ENCODE measurements around the gene CBX5. TPM values are rescaled to one million over a fixed set of nuclear protein-coding genes. Genes with fewer than 3 reads are reported as not detected.
A peak's percentile ranks its signal among the peaks of the same experiment; 100 is the strongest.

The CBX5 gene
- polyA plus RNA-seq, 4 donors = 2.7 to 40.1 (median 8.3) TPM

DNA sequence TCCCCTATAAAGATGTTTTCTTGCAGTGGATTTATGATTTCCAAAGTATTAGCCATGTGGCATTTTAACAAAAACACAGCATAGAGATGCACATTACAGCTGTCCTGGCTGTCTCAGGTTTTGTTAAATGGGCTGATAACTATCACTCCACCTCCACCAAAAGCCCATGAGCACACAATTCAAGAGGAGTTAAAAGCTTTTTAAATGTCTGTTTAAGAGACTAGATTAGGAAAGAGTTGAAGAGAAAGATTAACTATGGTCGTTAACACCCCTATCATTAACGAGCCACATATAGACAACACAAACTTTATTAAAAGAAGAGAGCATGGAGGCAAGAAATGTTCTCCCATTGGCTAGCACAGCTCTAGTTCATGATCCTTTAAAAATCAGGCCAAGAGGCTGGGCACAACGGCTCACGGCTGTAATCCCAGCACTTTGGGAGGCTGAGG is 14.5 kb downstream of the CBX5 start:
- Histone ChIP-seq H3K9me3 (ENCODE audit: control insufficient read depth in 2 of 2, insufficient read depth in 1 of 2, low read depth in 1 of 2, low read length in 1 of 2) (no peaks in the 10 kb centered on the region), H3K27ac (ENCODE audit: low read depth in 1 of 3, low read length in 2 of 3) (no peak overlapping the region), H3K4me1 (ENCODE audit: control insufficient read depth in 3 of 3, insufficient read depth in 2 of 3, low read depth in 1 of 3, low read length in 2 of 3) (peaks cover 0 to 7% (median 3%) of the 10 kb centered on the region in 3 donors), H3K36me3 (ENCODE audit: control insufficient read depth in 3 of 3, insufficient read depth in 2 of 3, low read depth in 1 of 3, low read length in 3 of 3) (peaks cover 0 to 3% (median 0%) of the 10 kb centered on the region in 3 donors), H3K4me3 (ENCODE audit: low read depth in 1 of 3, low read length in 3 of 3) (no peak overlapping the region), H3K27me3 (ENCODE audit: control insufficient read depth in 3 of 3, insufficient read depth in 3 of 3, low read length in 3 of 3) (no peaks in the 10 kb centered on the region)
- DNase-seq (no peak), FAIRE-seq (no peak)
- 90 to 96% (median 92%) methylated on average over 4 of the region's 4 CpGs for WGBS, 3 donors

DNA sequence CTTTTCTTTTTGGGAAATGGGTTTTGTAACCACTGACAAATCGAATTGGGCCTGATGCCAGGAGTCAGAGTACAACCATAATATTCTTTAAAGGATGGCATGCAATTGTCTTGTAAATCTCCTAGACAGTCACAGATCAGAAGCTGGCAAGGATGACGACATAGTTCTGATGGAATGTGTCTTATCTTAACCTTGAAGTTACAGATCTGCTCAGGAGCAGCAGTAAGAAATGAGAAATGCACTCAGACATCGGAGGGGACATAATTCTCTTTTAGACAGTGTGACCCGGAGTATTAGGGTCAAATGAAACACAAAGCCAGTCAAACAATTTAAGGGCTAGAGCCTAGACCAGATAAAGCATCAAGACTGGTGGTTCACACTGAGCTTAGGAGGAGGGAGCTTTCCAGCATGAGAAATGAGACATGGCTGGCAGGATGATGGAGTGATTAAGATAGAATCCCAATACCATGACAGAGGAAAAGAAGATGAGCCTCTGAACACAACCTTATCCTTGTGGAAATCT is 17.5 kb downstream of the CBX5 start:
- Histone ChIP-seq H3K4me3 (ENCODE audit: low read depth in 1 of 3, low read length in 3 of 3) (no peak overlapping the region), H3K27ac (ENCODE audit: low read depth in 1 of 3, low read length in 2 of 3) (no peak overlapping the region), H3K4me1 (ENCODE audit: control insufficient read depth in 3 of 3, insufficient read depth in 2 of 3, low read depth in 1 of 3, low read length in 2 of 3) (peaks cover 0 to 18% (median 12%) of the 10 kb centered on the region in 3 donors), H3K36me3 (ENCODE audit: control insufficient read depth in 3 of 3, insufficient read depth in 2 of 3, low read depth in 1 of 3, low read length in 3 of 3) (peaks cover 0 to under 1% (median 0%) of the 10 kb centered on the region in 3 donors), H3K27me3 (ENCODE audit: control insufficient read depth in 3 of 3, insufficient read depth in 3 of 3, low read length in 3 of 3) (no peaks in the 10 kb centered on the region), H3K9me3 (ENCODE audit: control insufficient read depth in 2 of 2, insufficient read depth in 1 of 2, low read depth in 1 of 2, low read length in 1 of 2) (no peaks in the 10 kb centered on the region)
- 18 to 40% (median 40%) methylated on average over 4 of the region's 4 CpGs for WGBS, 3 donors
- DNase-seq = peak; percentile 40 to 58
- FAIRE-seq = no peak

DNA sequence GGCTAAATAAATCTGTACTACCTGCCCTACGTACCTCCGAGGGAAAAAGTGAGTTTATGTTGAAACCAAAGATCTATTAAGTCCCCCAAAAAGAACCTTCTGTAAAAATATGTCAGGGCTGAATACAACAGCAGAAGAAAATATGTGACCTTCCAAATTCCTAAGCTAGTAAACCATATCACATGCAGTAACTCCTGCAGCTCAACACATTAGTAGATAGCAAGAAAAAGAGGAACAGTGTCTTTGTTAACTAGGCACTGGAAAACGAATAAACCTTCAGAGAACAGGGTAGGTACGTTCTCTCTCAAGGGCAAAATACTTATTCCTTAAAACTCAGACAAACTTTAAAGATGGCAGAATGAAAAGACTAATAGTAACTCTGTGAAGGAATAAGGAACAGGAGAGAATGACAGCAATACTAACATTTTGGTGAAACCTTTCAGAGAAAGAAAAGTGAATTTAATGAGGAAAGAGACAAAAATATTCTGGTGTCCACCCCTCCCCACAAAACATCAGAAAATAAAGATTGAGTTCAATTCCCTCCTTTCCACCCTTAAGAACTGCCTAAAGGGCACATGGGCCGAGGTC is 18.0 kb downstream of the CBX5 start:
- no peaks in the 10 kb centered on the region for H3K27me3 ChIP-seq (ENCODE audit: control insufficient read depth in 3 of 3, insufficient read depth in 3 of 3, low read length in 3 of 3)
- FAIRE-seq = no peak
- no peak for DNase-seq
- H3K4me3 ChIP-seq (ENCODE audit: low read depth in 1 of 3, low read length in 3 of 3) = no peak overlapping the region
- peaks cover 0 to 18% (median 12%) of the 10 kb centered on the region in 3 donors for H3K4me1 ChIP-seq (ENCODE audit: control insufficient read depth in 3 of 3, insufficient read depth in 2 of 3, low read depth in 1 of 3, low read length in 2 of 3)
- peaks cover 0 to 3% (median 2%) of the 10 kb centered on the region in 3 donors for H3K36me3 ChIP-seq (ENCODE audit: control insufficient read depth in 3 of 3, insufficient read depth in 2 of 3, low read depth in 1 of 3, low read length in 3 of 3)
- H3K27ac ChIP-seq (ENCODE audit: low read depth in 1 of 3, low read length in 2 of 3) = no peak overlapping the region
- H3K9me3 ChIP-seq (ENCODE audit: control insufficient read depth in 2 of 2, insufficient read depth in 1 of 2, low read depth in 1 of 2, low read length in 1 of 2) = no peaks in the 10 kb centered on the region
- 67 to 76% (median 70%) methylated on average over 5 of the region's 5 CpGs for whole genome bisulfite sequencing, 3 donors

DNA sequence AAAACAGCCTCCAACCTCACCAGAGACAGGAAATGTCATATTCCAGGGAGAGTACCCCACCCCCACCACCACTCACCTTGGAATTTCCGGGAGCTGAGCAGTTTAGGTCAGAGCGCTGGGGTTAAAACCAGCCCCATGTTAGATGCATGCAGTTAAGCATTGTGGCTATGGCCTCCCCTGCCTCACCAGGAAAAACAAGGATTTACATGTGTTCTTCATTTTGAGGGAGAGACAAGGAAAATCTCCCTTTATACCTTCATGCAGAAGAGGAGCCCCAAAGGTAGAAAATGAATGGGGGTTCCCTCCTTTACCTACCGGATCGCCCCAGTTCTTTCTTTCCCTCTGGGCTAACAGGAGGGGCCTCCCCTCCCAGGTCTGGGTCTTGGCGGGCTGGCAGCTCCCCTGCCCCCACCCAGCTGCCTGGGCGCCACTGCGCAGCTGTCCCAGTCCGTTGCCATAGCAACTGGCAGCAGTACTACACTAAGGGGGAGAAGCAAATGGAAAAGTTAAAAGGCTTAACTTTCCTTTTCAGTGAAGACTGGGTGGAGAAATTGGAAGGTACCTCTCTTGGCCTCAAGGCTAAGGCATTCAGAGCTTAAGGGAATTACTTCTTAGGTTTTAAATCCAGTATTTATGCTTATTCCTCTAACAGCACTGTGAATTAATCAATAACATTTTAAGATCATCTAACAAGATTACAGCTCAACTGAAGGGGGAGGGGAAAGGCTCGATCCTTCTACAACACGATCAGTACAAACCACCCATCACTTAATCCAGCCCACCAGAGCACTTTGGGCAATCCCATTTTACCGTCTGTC is 20.5 kb downstream of the CBX5 start:
- 14 to 56% (median 49%) methylated on average over 11 of the region's 11 CpGs for WGBS, 3 donors
- FAIRE-seq (no peak), DNase-seq (peak; percentile 22 to 88)
- peak overlapping the region in 2 of 3 donors; percentile 82 to 83 for H3K27ac ChIP-seq (ENCODE audit: low read depth in 1 of 3, low read length in 2 of 3)
- peak overlapping the region in 2 of 3 donors; percentile 47 to 55 for H3K4me3 ChIP-seq (ENCODE audit: low read depth in 1 of 3, low read length in 3 of 3)
- no peaks in the 10 kb centered on the region for H3K9me3 ChIP-seq (ENCODE audit: control insufficient read depth in 2 of 2, insufficient read depth in 1 of 2, low read depth in 1 of 2, low read length in 1 of 2)
- no peaks in the 10 kb centered on the region for H3K27me3 ChIP-seq (ENCODE audit: control insufficient read depth in 3 of 3, insufficient read depth in 3 of 3, low read length in 3 of 3)
- H3K4me1 ChIP-seq (ENCODE audit: control insufficient read depth in 3 of 3, insufficient read depth in 2 of 3, low read depth in 1 of 3, low read length in 2 of 3) = peaks cover 0 to 18% (median 12%) of the 10 kb centered on the region in 3 donors
- H3K36me3 ChIP-seq (ENCODE audit: control insufficient read depth in 3 of 3, insufficient read depth in 2 of 3, low read depth in 1 of 3, low read length in 3 of 3) = peaks cover 0 to 15% (median 5%) of the 10 kb centered on the region in 3 donors

DNA sequence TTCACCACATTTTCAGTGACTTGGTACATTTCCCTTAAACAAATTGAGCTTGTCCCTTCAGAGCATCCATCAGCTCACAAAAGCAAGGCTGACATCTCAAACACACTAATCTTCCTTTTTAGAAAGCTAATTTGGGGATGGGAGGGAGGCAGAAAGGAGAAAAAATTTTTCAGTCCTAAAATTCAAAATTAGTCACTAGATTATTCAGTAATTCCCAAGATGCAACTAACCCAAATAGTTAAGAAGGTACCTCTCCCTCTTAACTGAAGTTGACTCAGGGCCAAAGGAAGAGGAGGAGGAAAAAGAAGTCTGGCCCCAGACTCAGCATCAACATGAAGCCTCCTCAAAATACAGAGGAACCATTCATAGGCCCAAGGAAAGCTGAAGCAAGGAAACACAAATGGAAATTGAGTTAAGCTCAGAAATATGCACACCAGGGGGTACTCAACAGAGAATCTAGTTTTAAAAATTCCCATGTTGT is 21.7 kb downstream of the CBX5 start:
- no peaks in the 10 kb centered on the region for H3K27me3 ChIP-seq (ENCODE audit: control insufficient read depth in 3 of 3, insufficient read depth in 3 of 3, low read length in 3 of 3)
- peaks cover 0 to 18% (median 12%) of the 10 kb centered on the region in 3 donors for H3K4me1 ChIP-seq (ENCODE audit: control insufficient read depth in 3 of 3, insufficient read depth in 2 of 3, low read depth in 1 of 3, low read length in 2 of 3)
- DNase-seq = no peak
- no peaks in the 10 kb centered on the region for H3K9me3 ChIP-seq (ENCODE audit: control insufficient read depth in 2 of 2, insufficient read depth in 1 of 2, low read depth in 1 of 2, low read length in 1 of 2)
- FAIRE-seq = no peak
- no peak overlapping the region for H3K4me3 ChIP-seq (ENCODE audit: low read depth in 1 of 3, low read length in 3 of 3)
- H3K27ac ChIP-seq (ENCODE audit: low read depth in 1 of 3, low read length in 2 of 3) = peak overlapping the region in 2 of 3 donors; percentile 29 to 82
- peaks cover 0 to 24% (median 5%) of the 10 kb centered on the region in 3 donors for H3K36me3 ChIP-seq (ENCODE audit: control insufficient read depth in 3 of 3, insufficient read depth in 2 of 3, low read depth in 1 of 3, low read length in 3 of 3)

DNA sequence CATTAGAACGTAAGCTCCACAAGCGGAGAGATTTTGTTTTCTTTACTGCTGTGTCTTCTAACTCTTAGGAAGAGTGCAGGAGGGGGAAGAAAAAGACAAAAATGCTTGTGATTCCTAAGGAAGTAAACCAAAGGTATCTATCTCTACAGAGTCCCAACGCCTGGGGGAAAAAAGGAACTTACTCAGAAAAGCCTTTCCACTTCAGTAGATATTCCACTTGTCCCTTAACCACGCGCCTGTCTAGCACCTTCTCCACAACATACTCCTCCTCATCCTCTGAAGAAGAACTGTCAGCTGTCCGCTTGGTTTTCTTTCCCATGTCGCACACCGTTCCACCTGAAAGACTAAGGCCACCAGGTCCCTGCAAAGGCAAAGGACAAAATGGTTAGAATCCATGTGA is 22.6 kb downstream of the CBX5 start:
- peaks cover 0 to 30% (median 5%) of the 10 kb centered on the region in 3 donors for H3K36me3 ChIP-seq (ENCODE audit: control insufficient read depth in 3 of 3, insufficient read depth in 2 of 3, low read depth in 1 of 3, low read length in 3 of 3)
- H3K27me3 ChIP-seq (ENCODE audit: control insufficient read depth in 3 of 3, insufficient read depth in 3 of 3, low read length in 3 of 3) = no peaks in the 10 kb centered on the region
- WGBS, 3 donors = 92% methylated on average over 8 of the region's 8 CpGs
- FAIRE-seq = no peak
- H3K4me3 ChIP-seq (ENCODE audit: low read depth in 1 of 3, low read length in 3 of 3) = no peak overlapping the region
- no peaks in the 10 kb centered on the region for H3K9me3 ChIP-seq (ENCODE audit: control insufficient read depth in 2 of 2, insufficient read depth in 1 of 2, low read depth in 1 of 2, low read length in 1 of 2)
- peaks cover 0 to 12% (median 10%) of the 10 kb centered on the region in 3 donors for H3K4me1 ChIP-seq (ENCODE audit: control insufficient read depth in 3 of 3, insufficient read depth in 2 of 3, low read depth in 1 of 3, low read length in 2 of 3)
- no peak for DNase-seq
- H3K27ac ChIP-seq (ENCODE audit: low read depth in 1 of 3, low read length in 2 of 3) = no peak overlapping the region

DNA sequence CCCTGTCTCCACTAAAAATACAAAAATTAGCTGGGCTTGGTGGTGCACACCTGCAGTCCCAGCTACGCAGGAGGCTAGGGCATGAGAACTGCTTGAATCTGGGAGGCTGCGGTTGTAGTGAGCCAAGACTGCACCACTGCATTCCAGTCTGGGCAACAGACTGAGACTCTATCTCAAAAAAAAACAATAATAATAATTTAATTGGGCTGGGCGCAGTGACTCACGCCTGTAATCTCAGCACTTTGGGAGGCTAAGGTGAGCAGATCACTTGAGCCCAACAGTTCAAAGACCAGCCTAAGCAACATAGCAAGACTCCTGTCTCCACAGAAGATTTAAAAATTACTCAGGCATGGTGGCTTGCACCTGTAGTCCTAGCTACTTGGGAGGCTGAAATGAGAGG is 26.7 kb downstream of the CBX5 start:
- Histone ChIP-seq H3K4me1 (ENCODE audit: control insufficient read depth in 3 of 3, insufficient read depth in 2 of 3, low read depth in 1 of 3, low read length in 2 of 3) (peaks cover 0 to 2% (median 0%) of the 10 kb centered on the region in 3 donors), H3K4me3 (ENCODE audit: low read depth in 1 of 3, low read length in 3 of 3) (no peak overlapping the region), H3K36me3 (ENCODE audit: control insufficient read depth in 3 of 3, insufficient read depth in 2 of 3, low read depth in 1 of 3, low read length in 3 of 3) (peaks cover 0 to 48% (median 5%) of the 10 kb centered on the region in 3 donors), H3K27me3 (ENCODE audit: control insufficient read depth in 3 of 3, insufficient read depth in 3 of 3, low read length in 3 of 3) (no peaks in the 10 kb centered on the region), H3K27ac (ENCODE audit: low read depth in 1 of 3, low read length in 2 of 3) (no peak overlapping the region), H3K9me3 (ENCODE audit: control insufficient read depth in 2 of 2, insufficient read depth in 1 of 2, low read depth in 1 of 2, low read length in 1 of 2) (no peaks in the 10 kb centered on the region)
- FAIRE-seq (no peak), DNase-seq (peak in 1 of 2 donors; percentile 67)
- WGBS, 3 donors = 67 to 85% (median 69%) methylated on average over 4 of the region's 4 CpGs

DNA sequence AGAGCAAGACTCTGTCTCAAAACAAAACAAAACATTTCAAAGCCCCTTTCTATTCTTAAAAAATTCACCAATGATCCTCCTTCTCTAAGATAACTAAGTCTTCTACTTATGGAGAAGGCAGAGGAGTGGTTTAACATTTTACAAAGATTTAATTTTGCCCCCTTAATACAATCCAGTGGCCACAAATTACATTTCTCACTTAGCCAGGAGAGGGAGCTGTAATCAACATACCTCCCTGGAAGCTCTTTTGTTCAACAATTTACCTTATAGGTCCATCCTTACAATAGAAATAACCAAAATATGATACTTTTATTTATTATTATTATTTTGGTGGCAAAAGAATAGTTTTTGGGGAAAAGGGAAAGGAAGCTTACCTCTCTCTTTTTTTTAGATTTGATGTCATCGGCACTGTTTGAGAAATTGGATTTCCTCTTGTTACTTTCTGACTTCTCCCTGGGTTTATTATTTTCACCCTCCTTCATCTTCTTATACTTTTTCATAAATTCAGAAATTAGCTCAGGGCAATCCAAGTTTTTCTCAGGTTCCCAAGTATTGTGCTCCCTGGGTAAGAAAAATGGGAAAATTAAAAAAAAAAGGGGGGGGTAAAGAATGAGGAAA is 28.1 kb downstream of the CBX5 start:
- Histone ChIP-seq H3K9me3 (ENCODE audit: control insufficient read depth in 2 of 2, insufficient read depth in 1 of 2, low read depth in 1 of 2, low read length in 1 of 2) (no peaks in the 10 kb centered on the region), H3K27ac (ENCODE audit: low read depth in 1 of 3, low read length in 2 of 3) (no peak overlapping the region), H3K4me3 (ENCODE audit: low read depth in 1 of 3, low read length in 3 of 3) (no peak overlapping the region), H3K36me3 (ENCODE audit: control insufficient read depth in 3 of 3, insufficient read depth in 2 of 3, low read depth in 1 of 3, low read length in 3 of 3) (peaks cover 0 to 53% (median 3%) of the 10 kb centered on the region in 3 donors), H3K27me3 (ENCODE audit: control insufficient read depth in 3 of 3, insufficient read depth in 3 of 3, low read length in 3 of 3) (no peaks in the 10 kb centered on the region), H3K4me1 (ENCODE audit: control insufficient read depth in 3 of 3, insufficient read depth in 2 of 3, low read depth in 1 of 3, low read length in 2 of 3) (no peaks in the 10 kb centered on the region)
- FAIRE-seq (no peak), DNase-seq (peak; percentile 39 to 52)
- WGBS, 3 donors = 97 to 100% (median 100%) methylated on average over 1 of the region's 1 CpG

Data from small intestine (tissue), 7 donors.